OCI-LY3 (cell line): Measurements from ENCODE around the gene COMMD7.
"Not testable (repeated sequence)": the region's sequence is repeated elsewhere in the genome, so short reads cannot be mapped to it uniquely, and the experiment has no call there.

ENCODE experiments used
- H2AFZ ChIP-seq: fragments of 200-600, 300-600 bp; shearing (Covaris generic); 2 replicates; pipeline ENCODE4 v1.6.0; 2014; ENCODE audit warnings: antibody characterized with exemption, low read depth, low read length
- H3K27ac ChIP-seq: fragments of 200-600, 300-600 bp; sonication (generic); 2 replicates; pipeline ENCODE4 v1.5.1; 2014; ENCODE audit warnings: mild to moderate bottlenecking, low read length, moderate library complexity, mixed read lengths
- H3K27me3 ChIP-seq: fragments of 200-600, 300-600 bp; sonication (generic); 2 replicates; pipeline ENCODE4 v1.6.1; 2014; ENCODE audit warnings: low read depth, low read length, mixed read lengths
- H3K36me3 ChIP-seq: fragments of 200-600, 300-600 bp; sonication (generic); replicated peaks from 2 replicates; pipeline ENCODE3; 2014; ENCODE audit warnings: low read depth, low read length, mixed read lengths
- H3K4me1 ChIP-seq: fragments of 300-600, 200-600 bp; sonication (generic); 2 replicates; pipeline ENCODE4 v1.6.1; 2014; ENCODE audit warnings: low read length, mixed read lengths
- H3K4me2 ChIP-seq: fragments of 200-600, 300-600 bp; sonication (generic); 2 replicates; pipeline ENCODE4 v1.6.1; 2014; ENCODE audit warnings: low read length, mixed read lengths
- H3K4me3 ChIP-seq: fragments of 300-600, 200-600 bp; sonication (generic); 2 replicates; pipeline ENCODE4 v1.5.1; 2014; ENCODE audit warnings: antibody characterized with exemption, mild to moderate bottlenecking, low read length, moderate library complexity
- H3K79me2 ChIP-seq: fragments of 300-600, 200-600 bp; shearing (Covaris generic); 2 replicates; pipeline ENCODE4 v1.6.1; 2014; ENCODE audit warnings: mild to moderate bottlenecking, low read length, mixed read lengths
- H3K9ac ChIP-seq: fragments of 300-600, 200-600 bp; shearing (Covaris generic); 2 replicates; pipeline ENCODE4 v1.6.0; 2014; ENCODE audit warnings: mild to moderate bottlenecking, low read length, moderate library complexity
- H3K9me3 ChIP-seq: fragments of 200-600, 300-600 bp; shearing (Covaris generic); 2 replicates; pipeline ENCODE4 v1.6.1; 2014; ENCODE audit warnings: low read length, mixed read lengths; ENCODE audit not compliant: insufficient read depth
- H4K20me1 ChIP-seq: fragments of 200-600, 300-600 bp; sonication (generic); 2 replicates; pipeline ENCODE4 v1.6.1; 2016; ENCODE audit warnings: low read length, mixed read lengths; ENCODE audit not compliant: insufficient read depth
- CTCF ChIP-seq: fragments of 200-600, 300-600 bp; sonication (generic); IDR thresholded peaks from 2 replicates; pipeline ENCODE4 v1.5.1; 2014; ENCODE audit warnings: antibody characterized with exemption, low read length, low read depth
- EZH2phosphoT487 ChIP-seq: fragments of 200-600 bp; shearing (Covaris generic); IDR thresholded peaks from 2 replicates; pipeline ENCODE4 v1.6.1; 2018; ENCODE audit warnings: antibody characterized with exemption, mixed run types, low read depth

Gene COMMD7

GRCh38 chr20:32772046-32772445, 28.8 kb upstream of the COMMD7 start:
- Histone ChIP-seq H3K4me3 (no peak overlapping the region), H3K9ac (no peak overlapping the region), H3K27ac (no peak overlapping the region), H3K27me3 (no peaks in the 10 kb centered on the region), H4K20me1 (no peaks in the 10 kb centered on the region; the same call in 1 of the 2 replicates), H3K36me3 (no peaks in the 10 kb centered on the region), H3K79me2 (no peaks in the 10 kb centered on the region), H3K4me2 (no peak overlapping the region), H2AFZ (no peak overlapping the region), H3K4me1 (no peaks in the 10 kb centered on the region), H3K9me3 (no peaks in the 10 kb centered on the region)
- TF ChIP-seq CTCF = no peak
- no peak for TF ChIP-seq EZH2phosphoT487

- no peak for TF ChIP-seq CTCF
- TF ChIP-seq EZH2phosphoT487 = no peak
- Histone ChIP-seq H3K9me3 (no peaks in the 10 kb centered on the region), H3K36me3 (no peaks in the 10 kb centered on the region), H3K79me2 (no peaks in the 10 kb centered on the region), H3K27me3 (no peaks in the 10 kb centered on the region), H4K20me1 (no peaks in the 10 kb centered on the region), H3K4me2 (no peak overlapping the region), H3K4me1 (peaks cover 6% of the 10 kb centered on the region), H3K4me3 (no peak overlapping the region), H2AFZ (no peak overlapping the region), H3K27ac (no peak overlapping the region), H3K9ac (no peak overlapping the region)
Observed at GRCh38 chr20:32767418-32768198, 24.3 kb upstream of the COMMD7 start.

- H3K36me3 ChIP-seq, H3K27ac ChIP-seq, H3K9me3 ChIP-seq, H2AFZ ChIP-seq, H3K27me3 ChIP-seq, H3K79me2 ChIP-seq, H4K20me1 ChIP-seq, H3K4me3 ChIP-seq, H3K9ac ChIP-seq, H3K4me2 ChIP-seq: not testable (repeated sequence)
- peaks cover 11% of the 10 kb centered on the region for H3K4me1 ChIP-seq
Observed at GRCh38 chr20:32765230-32765875, 22.1 kb upstream of the COMMD7 start.

- H3K36me3 ChIP-seq = no peaks in the 10 kb centered on the region
- H3K9ac ChIP-seq = no peak overlapping the region
- no peaks in the 10 kb centered on the region for H3K9me3 ChIP-seq
- no peak overlapping the region for H2AFZ ChIP-seq
- H3K4me2 ChIP-seq = no peak overlapping the region
- no peaks in the 10 kb centered on the region for H3K79me2 ChIP-seq
- TF ChIP-seq EZH2phosphoT487 = no peak
- TF ChIP-seq CTCF = no peak
- no peak overlapping the region for H3K4me3 ChIP-seq
- H4K20me1 ChIP-seq = no peaks in the 10 kb centered on the region
- no peaks in the 10 kb centered on the region for H3K27me3 ChIP-seq
- H3K27ac ChIP-seq = no peak overlapping the region
- peaks cover 11% of the 10 kb centered on the region for H3K4me1 ChIP-seq
Observed at GRCh38 chr20:32764005-32764960, 21.0 kb upstream of the COMMD7 start.
